Hepatocyte (in vitro differentiated cells): ENCODE results near the gene DRAP1. TPM values are rescaled to one million over a fixed set of nuclear protein-coding genes. Genes with fewer than 3 reads are reported as not detected.
"Not testable (repeated sequence)": the region's sequence is repeated elsewhere in the genome, so short reads cannot be mapped to it uniquely, and the experiment has no call there.

Experiments used
- DNase-seq: peaks from one replicate; pipeline ENCODE4 v3.0.0-alpha.2; 2016; ENCODE audit warnings: low spot score
- H2AFZ ChIP-seq: fragments of 200-600 bp; sonication (generic); 2 replicates; pipeline ENCODE4 v1.6.0; 2016; ENCODE audit warnings: antibody characterized with exemption, mild to moderate bottlenecking
- H3K27ac ChIP-seq: fragments of 200-600 bp; sonication (generic); 2 replicates; pipeline ENCODE4 v1.5.1; 2016; ENCODE audit warnings: mild to moderate bottlenecking
- H3K27me3 ChIP-seq: fragments of 200-600 bp; sonication (generic); 2 replicates; pipeline ENCODE4 v1.6.1; 2016
- H3K36me3 ChIP-seq: fragments of 200-600 bp; sonication (generic); replicated peaks from 2 replicates; pipeline ENCODE4 v1.5.1; 2016; ENCODE audit warnings: low read depth; ENCODE audit not compliant: insufficient read depth
- H3K4me1 ChIP-seq: fragments of 200-600 bp; sonication (generic); 2 replicates; pipeline ENCODE4 v1.5.1; 2016; ENCODE audit warnings: mild to moderate bottlenecking, moderate library complexity; ENCODE audit not compliant: insufficient read depth
- H3K4me2 ChIP-seq: fragments of 200-600 bp; sonication (generic); 2 replicates; pipeline ENCODE4 v1.6.0; 2016
- H3K4me3 ChIP-seq: fragments of 200-600 bp; sonication (generic); 2 replicates; pipeline ENCODE4 v1.5.1; 2016; ENCODE audit warnings: mild to moderate bottlenecking
- H3K79me2 ChIP-seq: fragments of 200-600 bp; sonication (generic); 2 replicates; pipeline ENCODE4 v1.6.0; 2017; ENCODE audit warnings: mild to moderate bottlenecking
- H3K9me2 ChIP-seq: fragments of 200-600 bp; sonication (generic); replicated peaks from 2 replicates; pipeline ENCODE4 v1.6.0; 2017; ENCODE audit warnings: mild to moderate bottlenecking; ENCODE audit not compliant: insufficient read depth
- H3K9me3 ChIP-seq: fragments of 200-600 bp; sonication (generic); 2 replicates; pipeline ENCODE4 v1.5.1; 2016; ENCODE audit warnings: low read depth, mild to moderate bottlenecking
- H4K20me1 ChIP-seq: fragments of 200-600 bp; sonication (generic); 2 replicates; pipeline ENCODE4 v1.6.0; 2016; ENCODE audit warnings: mild to moderate bottlenecking; ENCODE audit not compliant: insufficient read depth, poor library complexity, severe bottlenecking
- EZH2 ChIP-seq: fragments of 200-600 bp; sonication (generic); IDR thresholded peaks from 2 replicates; pipeline ENCODE4 v1.6.1; 2016; ENCODE audit warnings: antibody characterized with exemption, mild to moderate bottlenecking, borderline replicate concordance
- EZH2phosphoT487 ChIP-seq: fragments of 200-600 bp; sonication (generic); IDR thresholded peaks from one replicate; pipeline ENCODE4 v1.6.1; 2018; ENCODE audit warnings: antibody characterized with exemption, mild to moderate bottlenecking, low read depth, moderate library complexity; ENCODE audit not compliant: unreplicated experiment, severe bottlenecking
- WGBS: methylation state at CpG from one replicate; pipeline ENCODE4 v1.1.6; 2016; ENCODE audit warnings: low lambda C conversion rate; ENCODE audit errors: missing lambda C conversion rate; 5-methylcytosine and 5-hydroxymethylcytosine counted together
- polyA plus RNA-seq: library from polyadenylated mRNA; unstranded; fragments of >200 nt; fragmentation: Nextera tagmentation; extraction: Ambion mirVana; gene quantifications from 2 replicates; pipeline ENCODE4 v1.2.1, GENCODE V29; 2016
- total RNA-seq: library from RNA; depleted of rRNA; stranded (reverse); fragments of >200 nt; gene quantifications from 2 replicates; pipeline ENCODE4 v1.2.3, GENCODE V29; 2014
- TF ChIP-seq, protein P1 (sequence below): fragments of 200-600 bp; sonication (generic); IDR thresholded peaks from 2 replicates; pipeline ENCODE4 v1.5.1; 2016; ENCODE audit warnings: antibody characterized with exemption, mild to moderate bottlenecking; ENCODE audit not compliant: poor library complexity

Gene DRAP1
- total and polyA plus RNA-seq, 2 experiments from 2014 or later = 59.1 to 158 TPM

DNA sequence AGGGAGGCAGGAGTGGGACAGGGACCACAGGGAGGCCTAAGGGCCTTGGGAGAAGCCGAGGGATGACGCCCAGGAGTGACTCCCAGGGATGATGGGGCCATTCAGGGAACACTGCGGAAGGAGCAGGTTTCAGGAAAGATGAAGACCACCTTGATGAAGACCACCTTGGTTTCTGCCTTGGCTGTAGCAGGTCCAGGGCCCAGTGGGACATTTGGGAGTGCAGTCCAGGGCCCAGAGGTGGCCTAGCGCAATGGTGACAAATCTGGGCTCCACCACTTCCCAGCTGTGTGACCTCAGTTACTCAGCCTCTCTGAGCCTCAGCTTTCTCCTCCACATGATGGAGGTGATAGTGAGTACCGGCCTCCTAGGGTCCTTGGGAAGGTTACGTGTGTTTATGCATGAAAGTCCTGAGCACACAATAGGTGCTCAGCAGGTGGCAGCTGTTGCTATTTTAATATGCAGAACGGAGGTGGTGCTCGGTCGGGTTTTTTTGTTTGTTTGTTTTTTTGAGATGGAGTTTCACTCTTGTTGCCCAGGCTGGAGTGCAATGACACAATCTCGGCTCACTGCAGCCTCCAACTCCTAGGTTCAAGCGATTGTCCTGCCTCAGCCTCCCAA is 26.8 kb downstream of the DRAP1 start:
- H2AFZ ChIP-seq = no peak overlapping the region
- no peaks in the 10 kb centered on the region for H3K36me3 ChIP-seq
- 76% methylated on average over 11 of the region's 11 CpGs for WGBS

DNA sequence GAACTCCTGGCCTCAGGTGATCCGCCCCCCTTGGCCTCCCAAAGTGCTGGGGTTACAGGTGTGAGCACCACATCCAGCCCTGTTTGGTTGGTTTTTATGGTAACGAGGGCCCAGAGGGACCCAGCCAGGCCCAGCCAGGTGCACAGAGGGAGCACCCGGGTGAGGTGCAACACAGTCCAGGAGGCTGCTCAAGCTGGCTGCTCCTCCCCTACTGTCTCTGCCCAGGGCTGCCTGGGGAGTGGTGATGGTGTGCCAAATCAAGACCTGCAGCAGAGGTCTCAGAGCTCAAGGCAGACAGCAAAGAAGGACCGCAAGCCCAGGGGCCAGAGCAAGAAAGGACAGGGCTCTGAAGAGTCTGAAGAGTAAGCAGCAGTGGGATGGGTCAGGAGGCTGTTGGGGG is 27.4 kb downstream of the DRAP1 start:
- 84% methylated on average over 4 of the region's 4 CpGs for WGBS
- no peaks in the 10 kb centered on the region for H3K4me1 ChIP-seq
- DNase-seq = no peak
- TF ChIP-seq, protein P1, sequence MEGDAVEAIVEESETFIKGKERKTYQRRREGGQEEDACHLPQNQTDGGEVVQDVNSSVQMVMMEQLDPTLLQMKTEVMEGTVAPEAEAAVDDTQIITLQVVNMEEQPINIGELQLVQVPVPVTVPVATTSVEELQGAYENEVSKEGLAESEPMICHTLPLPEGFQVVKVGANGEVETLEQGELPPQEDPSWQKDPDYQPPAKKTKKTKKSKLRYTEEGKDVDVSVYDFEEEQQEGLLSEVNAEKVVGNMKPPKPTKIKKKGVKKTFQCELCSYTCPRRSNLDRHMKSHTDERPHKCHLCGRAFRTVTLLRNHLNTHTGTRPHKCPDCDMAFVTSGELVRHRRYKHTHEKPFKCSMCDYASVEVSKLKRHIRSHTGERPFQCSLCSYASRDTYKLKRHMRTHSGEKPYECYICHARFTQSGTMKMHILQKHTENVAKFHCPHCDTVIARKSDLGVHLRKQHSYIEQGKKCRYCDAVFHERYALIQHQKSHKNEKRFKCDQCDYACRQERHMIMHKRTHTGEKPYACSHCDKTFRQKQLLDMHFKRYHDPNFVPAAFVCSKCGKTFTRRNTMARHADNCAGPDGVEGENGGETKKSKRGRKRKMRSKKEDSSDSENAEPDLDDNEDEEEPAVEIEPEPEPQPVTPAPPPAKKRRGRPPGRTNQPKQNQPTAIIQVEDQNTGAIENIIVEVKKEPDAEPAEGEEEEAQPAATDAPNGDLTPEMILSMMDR = no peak
- TF ChIP-seq EZH2phosphoT487 = no peak
- TF ChIP-seq EZH2 = no peak
- H3K4me3 ChIP-seq = no peak overlapping the region
- no peak overlapping the region for H2AFZ ChIP-seq
- no peaks in the 10 kb centered on the region for H3K9me3 ChIP-seq
- H3K27ac ChIP-seq = no peak overlapping the region
- no peak overlapping the region for H3K4me2 ChIP-seq
- H4K20me1 ChIP-seq = no peaks in the 10 kb centered on the region
- H3K79me2 ChIP-seq = no peaks in the 10 kb centered on the region
- H3K9me2 ChIP-seq = no peaks in the 10 kb centered on the region
- no peaks in the 10 kb centered on the region for H3K36me3 ChIP-seq
- no peaks in the 10 kb centered on the region for H3K27me3 ChIP-seq

More for the DNA sequence above, 26.8 kb downstream of the DRAP1 start:
- no peaks in the 10 kb centered on the region for H4K20me1 ChIP-seq
- H3K4me3 ChIP-seq = no peak overlapping the region
- TF ChIP-seq EZH2phosphoT487 (no peak), EZH2 (no peak)
- TF ChIP-seq, protein P1 = no peak
- no peaks in the 10 kb centered on the region for H3K79me2 ChIP-seq
- H3K4me2 ChIP-seq = no peak overlapping the region
- H3K9me3 ChIP-seq = no peaks in the 10 kb centered on the region
- DNase-seq = no peak
- H3K27ac ChIP-seq = no peak overlapping the region
- no peaks in the 10 kb centered on the region for H3K27me3 ChIP-seq
- no peaks in the 10 kb centered on the region for H3K9me2 ChIP-seq
- no peaks in the 10 kb centered on the region for H3K4me1 ChIP-seq

GRCh38 chr11:65947133-65947532 is 27.9 kb downstream of the DRAP1 start:
- H3K4me1 ChIP-seq = peaks cover 3% of the 10 kb centered on the region
- no peaks in the 10 kb centered on the region for H3K79me2 ChIP-seq
- no peaks in the 10 kb centered on the region for H3K36me3 ChIP-seq
- H3K27me3 ChIP-seq = no peaks in the 10 kb centered on the region
- H3K4me3 ChIP-seq = no peak overlapping the region
- whole genome bisulfite sequencing = 68% methylated on average over 11 of the region's 13 CpGs
- no peaks in the 10 kb centered on the region for H4K20me1 ChIP-seq
- H2AFZ ChIP-seq = no peak overlapping the region
- H3K27ac ChIP-seq = no peak overlapping the region
- TF ChIP-seq, protein P1 = no peak
- TF ChIP-seq EZH2phosphoT487 (no peak), EZH2 (no peak)
- H3K4me2 ChIP-seq = no peak overlapping the region
- DNase-seq = no peak
- H3K9me3 ChIP-seq = no peaks in the 10 kb centered on the region
- no peaks in the 10 kb centered on the region for H3K9me2 ChIP-seq

- Histone ChIP-seq H3K36me3 (no peaks in the 10 kb centered on the region), H3K27ac (no peak overlapping the region), H3K79me2 (no peaks in the 10 kb centered on the region), H3K9me2 (no peaks in the 10 kb centered on the region), H4K20me1 (no peaks in the 10 kb centered on the region), H3K4me3 (no peak overlapping the region), H2AFZ (no peak overlapping the region), H3K9me3 (no peaks in the 10 kb centered on the region), H3K4me2 (no peak overlapping the region), H3K4me1 (peaks cover 4% of the 10 kb centered on the region), H3K27me3 (no peaks in the 10 kb centered on the region)
- 89% methylated on average over 12 of the region's 12 CpGs for WGBS
- TF ChIP-seq EZH2phosphoT487 = no peak
- TF ChIP-seq, protein P1 = no peak
- no peak for DNase-seq
These were observed 28.4 kb downstream of the DRAP1 start for GRCh38 chr11:65947603-65948125.

DNA sequence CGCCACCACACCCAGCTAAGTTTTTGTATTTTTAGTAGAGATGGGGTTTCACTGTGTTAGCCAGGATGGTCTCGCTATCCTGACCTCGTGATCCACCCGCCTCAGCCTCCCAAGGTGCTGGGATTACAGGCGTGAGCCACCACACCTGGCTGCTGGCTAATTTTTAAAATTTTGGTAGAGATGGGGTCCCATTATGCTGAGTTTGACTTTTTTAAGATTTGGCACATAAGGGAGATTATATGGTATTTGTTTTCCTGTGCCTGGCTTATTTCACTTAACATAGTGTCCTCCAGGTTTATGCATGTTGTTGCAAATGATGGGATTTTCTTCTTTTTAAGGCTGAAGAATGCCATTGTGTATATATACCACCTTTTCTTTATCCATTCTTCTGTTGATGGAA is 31.5 kb downstream of the DRAP1 start:
- H4K20me1 ChIP-seq, H3K4me3 ChIP-seq, H3K4me2 ChIP-seq, H3K36me3 ChIP-seq, H3K79me2 ChIP-seq, H3K27ac ChIP-seq, H3K9me2 ChIP-seq, H3K4me1 ChIP-seq, H3K27me3 ChIP-seq, DNase-seq, H2AFZ ChIP-seq, H3K9me3 ChIP-seq: not testable (repeated sequence)
- WGBS = 93% methylated on average over 5 of the region's 5 CpGs

DNA sequence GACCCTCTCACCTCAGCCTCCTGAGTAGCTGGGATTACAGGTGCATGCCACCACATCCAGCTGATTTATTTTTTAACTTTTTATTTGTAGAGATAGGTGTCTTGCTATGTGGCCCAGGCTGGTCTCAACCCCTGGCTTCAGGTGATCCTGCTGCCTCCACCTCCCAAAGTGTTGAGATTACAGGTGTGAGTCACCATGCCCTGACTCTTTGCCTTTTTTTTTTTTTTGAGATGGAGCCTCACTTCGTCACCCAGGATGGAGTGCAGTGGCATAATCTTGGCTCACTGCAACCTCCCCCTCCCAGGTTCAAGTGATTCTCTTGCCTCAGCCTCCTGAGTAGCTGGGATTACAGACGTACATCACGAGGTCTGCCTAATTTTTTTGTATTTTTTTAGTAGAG is 32.4 kb downstream of the DRAP1 start:
- H3K9me2 ChIP-seq, H4K20me1 ChIP-seq, H2AFZ ChIP-seq, DNase-seq, H3K9me3 ChIP-seq, H3K27me3 ChIP-seq, H3K4me3 ChIP-seq, H3K4me1 ChIP-seq, H3K36me3 ChIP-seq, H3K79me2 ChIP-seq, H3K4me2 ChIP-seq, H3K27ac ChIP-seq: not testable (repeated sequence)
- 67% methylated on average over 3 of the region's 3 CpGs for WGBS
